Endothelial cell (in vitro differentiated cells): Measurements from ENCODE around the gene MAOB. TPM values are rescaled to one million over a fixed set of nuclear protein-coding genes. Genes with fewer than 3 reads are reported as not detected.

Experiments used
- DNase-seq: peaks from one replicate; pipeline ENCODE4 v3.0.0; 2021; ENCODE audit warnings: low spot score
- H3K27ac Mint-ChIP-seq: one replicate; pipeline ENCODE4 v1.8.0; 2021; ENCODE audit warnings: mixed read lengths, inconsistent platforms; ENCODE audit not compliant: unreplicated experiment
- H3K27me3 Mint-ChIP-seq: one replicate; pipeline ENCODE4 v1.8.0; 2021; ENCODE audit warnings: mild to moderate bottlenecking, moderate library complexity, mixed read lengths, inconsistent platforms; ENCODE audit not compliant: unreplicated experiment
- H3K36me3 Mint-ChIP-seq: one replicate; pipeline ENCODE4 v1.8.0; 2021; ENCODE audit warnings: mild to moderate bottlenecking, low read depth, mixed read lengths, inconsistent platforms; ENCODE audit not compliant: unreplicated experiment
- H3K4me1 Mint-ChIP-seq: one replicate; pipeline ENCODE4 v1.8.0; 2021; ENCODE audit warnings: mild to moderate bottlenecking, mixed read lengths, inconsistent platforms; ENCODE audit not compliant: unreplicated experiment
- H3K4me3 Mint-ChIP-seq: one replicate; pipeline ENCODE4 v1.8.0; 2021; ENCODE audit warnings: mild to moderate bottlenecking, mixed read lengths, inconsistent platforms; ENCODE audit not compliant: unreplicated experiment
- H3K9me3 Mint-ChIP-seq: one replicate; pipeline ENCODE4 v1.8.0; 2021; ENCODE audit warnings: mixed read lengths, inconsistent platforms; ENCODE audit not compliant: unreplicated experiment
- total RNA-seq: library from RNA; stranded (reverse); fragmentation: NEBNext Ultra II Directional; extraction: Animal tissue kit (Norgen Biotek cat#: 25700); gene quantifications from one replicate; pipeline ENCODE4 v1.2.1, GENCODE V29; 2021; ENCODE audit not compliant: unreplicated experiment
- TF ChIP-seq, protein P1 (sequence below): fragments of 200-600 bp; sonication (generic); IDR thresholded peaks from one replicate; pipeline ENCODE4 v1.5.0; 2021; ENCODE audit warnings: antibody characterized with exemption; ENCODE audit not compliant: unreplicated experiment

Gene MAOB
- total RNA-seq, 1 donor from 2014 or later = 0.10 TPM

DNA sequence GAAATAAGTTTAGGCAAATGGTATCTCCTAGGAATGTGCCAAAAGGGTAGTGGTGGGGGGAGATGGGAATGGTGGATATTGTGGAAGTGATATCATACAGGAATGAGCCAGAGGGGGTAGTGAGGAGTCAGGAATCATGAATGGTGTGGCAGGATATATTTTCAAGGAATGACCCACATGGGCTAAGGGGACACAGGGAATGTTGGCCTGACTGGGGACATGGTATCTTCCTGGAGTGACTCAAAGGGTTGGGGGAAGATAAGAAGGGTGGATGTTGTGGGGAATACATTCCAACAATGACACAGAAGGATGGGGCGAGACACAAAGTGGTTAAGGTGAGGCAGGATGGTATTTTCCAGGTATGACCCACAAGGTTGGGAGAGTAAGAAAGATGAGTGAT lies 165.6 kb downstream of the MAOB start:
- Mint-ChIP-seq H3K36me3 (no peaks in the 10 kb centered on the region), H3K4me1 (no peaks in the 10 kb centered on the region), H3K4me3 (no peak overlapping the region), H3K27me3 (peaks cover under 1% of the 10 kb centered on the region), H3K27ac (no peak overlapping the region), H3K9me3 (no peaks in the 10 kb centered on the region)
- TF ChIP-seq, protein P1, sequence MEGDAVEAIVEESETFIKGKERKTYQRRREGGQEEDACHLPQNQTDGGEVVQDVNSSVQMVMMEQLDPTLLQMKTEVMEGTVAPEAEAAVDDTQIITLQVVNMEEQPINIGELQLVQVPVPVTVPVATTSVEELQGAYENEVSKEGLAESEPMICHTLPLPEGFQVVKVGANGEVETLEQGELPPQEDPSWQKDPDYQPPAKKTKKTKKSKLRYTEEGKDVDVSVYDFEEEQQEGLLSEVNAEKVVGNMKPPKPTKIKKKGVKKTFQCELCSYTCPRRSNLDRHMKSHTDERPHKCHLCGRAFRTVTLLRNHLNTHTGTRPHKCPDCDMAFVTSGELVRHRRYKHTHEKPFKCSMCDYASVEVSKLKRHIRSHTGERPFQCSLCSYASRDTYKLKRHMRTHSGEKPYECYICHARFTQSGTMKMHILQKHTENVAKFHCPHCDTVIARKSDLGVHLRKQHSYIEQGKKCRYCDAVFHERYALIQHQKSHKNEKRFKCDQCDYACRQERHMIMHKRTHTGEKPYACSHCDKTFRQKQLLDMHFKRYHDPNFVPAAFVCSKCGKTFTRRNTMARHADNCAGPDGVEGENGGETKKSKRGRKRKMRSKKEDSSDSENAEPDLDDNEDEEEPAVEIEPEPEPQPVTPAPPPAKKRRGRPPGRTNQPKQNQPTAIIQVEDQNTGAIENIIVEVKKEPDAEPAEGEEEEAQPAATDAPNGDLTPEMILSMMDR = no peak
- DNase-seq = no peak

Other genes starting within 250 kb of the MAOB start
- 1.6 TPM for gene MAOA, start 226.2 kb downstream of the MAOB start, total RNA-seq
- not detected for gene NDP, start 90.9 kb upstream of the MAOB start, total RNA-seq